Stimulated activated naive CD8-positive, alpha-beta T cell treated with anti-CD3 and anti-CD28 coated beads, Interleukin-15, Interleukin-2, amounts not matched to agents 100 ng/mL and 50 ng/mL, for 24 hours (primary cell): ENCODE data around the gene AURKA.
A peak's percentile ranks its signal among the peaks of the same experiment; 100 is the strongest.

Source experiments
- H3K27ac Mint-ChIP-seq: one replicate; pipeline ENCODE4 v1.8.0; 2021; ENCODE audit warnings: mild to moderate bottlenecking, mixed read lengths
- H3K27me3 Mint-ChIP-seq: one replicate; pipeline ENCODE4 v1.8.0; 2021; ENCODE audit warnings: mixed read lengths
- H3K36me3 Mint-ChIP-seq: one replicate; pipeline ENCODE4 v1.8.0; 2021; ENCODE audit warnings: low read depth, mixed read lengths
- H3K4me1 Mint-ChIP-seq: one replicate; pipeline ENCODE4 v1.8.0; 2021; ENCODE audit warnings: low read depth, mixed read lengths
- H3K4me3 Mint-ChIP-seq: one replicate; pipeline ENCODE4 v1.8.0; 2021; ENCODE audit warnings: mild to moderate bottlenecking, mixed read lengths
- H3K9me3 Mint-ChIP-seq: one replicate; pipeline ENCODE4 v1.8.0; 2021; ENCODE audit warnings: mixed read lengths

The AURKA gene

GRCh38 chr20:56362833-56363413 is 29.1 kb downstream of the AURKA start:
- Mint-ChIP-seq H3K27me3 (no peaks in the 10 kb centered on the region), H3K4me1 (peaks cover 20% of the 10 kb centered on the region), H3K36me3 (peaks cover 13% of the 10 kb centered on the region), H3K9me3 (no peaks in the 10 kb centered on the region), H3K27ac (no peak overlapping the region), H3K4me3 (no peak overlapping the region)

- H3K9me3 Mint-ChIP-seq, result no peaks in the 10 kb centered on the region
- H3K27ac Mint-ChIP-seq, result no peak overlapping the region
- H3K27me3 Mint-ChIP-seq, result no peaks in the 10 kb centered on the region
- no peak overlapping the region for H3K4me3 Mint-ChIP-seq
- peaks cover 10% of the 10 kb centered on the region for H3K36me3 Mint-ChIP-seq
- H3K4me1 Mint-ChIP-seq, result peaks cover 23% of the 10 kb centered on the region
Measured at GRCh38 chr20:56361900-56362299, 30.1 kb downstream of the AURKA start.

- no peaks in the 10 kb centered on the region for H3K9me3 Mint-ChIP-seq
- no peak overlapping the region for H3K27ac Mint-ChIP-seq
- peaks cover 6% of the 10 kb centered on the region for H3K36me3 Mint-ChIP-seq
- H3K4me1 Mint-ChIP-seq, result peaks cover 23% of the 10 kb centered on the region
- H3K4me3 Mint-ChIP-seq, result peak overlapping the region; percentile 84
- H3K27me3 Mint-ChIP-seq, result no peaks in the 10 kb centered on the region
Measured at GRCh38 chr20:56360908-56361205, 31.2 kb downstream of the AURKA start.

- Mint-ChIP-seq H3K4me3 (peak overlapping the region; percentile 84), H3K27me3 (no peaks in the 10 kb centered on the region), H3K9me3 (no peaks in the 10 kb centered on the region), H3K36me3 (peaks cover 5% of the 10 kb centered on the region), H3K27ac (peak overlapping the region; percentile 55), H3K4me1 (peaks cover 23% of the 10 kb centered on the region)
Measured at GRCh38 chr20:56360133-56360907, 31.7 kb downstream of the AURKA start.

- Mint-ChIP-seq H3K27ac (peak overlapping the region; percentile 58), H3K4me3 (peak overlapping the region; percentile 84), H3K27me3 (no peaks in the 10 kb centered on the region), H3K4me1 (peaks cover 23% of the 10 kb centered on the region), H3K36me3 (no peaks in the 10 kb centered on the region), H3K9me3 (no peaks in the 10 kb centered on the region)
Measured at GRCh38 chr20:56359212-56360132, 32.5 kb downstream of the AURKA start.

- H3K36me3 Mint-ChIP-seq, result no peaks in the 10 kb centered on the region
- peak within 1 kb of the TSS; percentile 84 for H3K4me3 Mint-ChIP-seq
Measured at GRCh38 chr20:56358600-56359211, 33.3 kb downstream of the AURKA start, which contains the start of gene FAM210B. FAM210B (plus strand) TSS chr20:56358974; CDS start chr20:56359006, 32 bp downstream.

GRCh38 chr20:56358070-56358469 is 33.9 kb downstream of the AURKA start:
- H3K27ac Mint-ChIP-seq, result no peak overlapping the region
- H3K4me1 Mint-ChIP-seq, result peaks cover 23% of the 10 kb centered on the region
- H3K36me3 Mint-ChIP-seq, result no peaks in the 10 kb centered on the region
- no peaks in the 10 kb centered on the region for H3K27me3 Mint-ChIP-seq
- H3K4me3 Mint-ChIP-seq, result peak overlapping the region; percentile 69
- no peaks in the 10 kb centered on the region for H3K9me3 Mint-ChIP-seq

More at GRCh38 chr20:56358600-56359211, 33.3 kb downstream of the AURKA start, which contains the start of gene FAM210B:
- Mint-ChIP-seq H3K27me3 (no peaks in the 10 kb centered on the region), H3K4me1 (peaks cover 23% of the 10 kb centered on the region), H3K27ac (peak within 1 kb of the TSS; percentile 58), H3K9me3 (no peaks in the 10 kb centered on the region)

GRCh38 chr20:56353356-56353755 is 38.7 kb downstream of the AURKA start:
- Mint-ChIP-seq H3K4me3 (no peak overlapping the region), H3K27me3 (peaks cover 17% of the 10 kb centered on the region)

GRCh38 chr20:56352345-56353055 is 39.5 kb downstream of the AURKA start:
- H3K9me3 Mint-ChIP-seq, result no peaks in the 10 kb centered on the region
- H3K36me3 Mint-ChIP-seq, result no peaks in the 10 kb centered on the region
- H3K27me3 Mint-ChIP-seq, result peaks cover 26% of the 10 kb centered on the region
- no peaks in the 10 kb centered on the region for H3K4me1 Mint-ChIP-seq
- H3K27ac Mint-ChIP-seq, result no peak overlapping the region
- H3K4me3 Mint-ChIP-seq, result no peak overlapping the region

More at GRCh38 chr20:56353356-56353755, 38.7 kb downstream of the AURKA start:
- no peaks in the 10 kb centered on the region for H3K9me3 Mint-ChIP-seq
- H3K4me1 Mint-ChIP-seq, result peaks cover 7% of the 10 kb centered on the region
- no peak overlapping the region for H3K27ac Mint-ChIP-seq
- H3K36me3 Mint-ChIP-seq, result no peaks in the 10 kb centered on the region

- H3K36me3 Mint-ChIP-seq, result no peaks in the 10 kb centered on the region
- peaks cover 33% of the 10 kb centered on the region for H3K27me3 Mint-ChIP-seq
- no peak overlapping the region for H3K27ac Mint-ChIP-seq
- H3K4me1 Mint-ChIP-seq, result no peaks in the 10 kb centered on the region
- H3K4me3 Mint-ChIP-seq, result no peak overlapping the region
- no peaks in the 10 kb centered on the region for H3K9me3 Mint-ChIP-seq
Measured at GRCh38 chr20:56350842-56351241, 41.2 kb downstream of the AURKA start.

GRCh38 chr20:56348746-56349145 is 43.3 kb downstream of the AURKA start:
- no peaks in the 10 kb centered on the region for H3K36me3 Mint-ChIP-seq
- no peak overlapping the region for H3K4me3 Mint-ChIP-seq
- H3K4me1 Mint-ChIP-seq, result no peaks in the 10 kb centered on the region
- H3K9me3 Mint-ChIP-seq, result no peaks in the 10 kb centered on the region
- H3K27me3 Mint-ChIP-seq, result peaks cover 50% of the 10 kb centered on the region
- no peak overlapping the region for H3K27ac Mint-ChIP-seq

- Mint-ChIP-seq H3K9me3 (no peaks in the 10 kb centered on the region), H3K27me3 (peaks cover 54% of the 10 kb centered on the region), H3K36me3 (no peaks in the 10 kb centered on the region), H3K4me1 (no peaks in the 10 kb centered on the region), H3K4me3 (no peak overlapping the region), H3K27ac (no peak overlapping the region)
Measured at GRCh38 chr20:56348305-56348693, 43.7 kb downstream of the AURKA start.

GRCh38 chr20:56347628-56348304 is 44.2 kb downstream of the AURKA start:
- no peaks in the 10 kb centered on the region for H3K36me3 Mint-ChIP-seq
- no peaks in the 10 kb centered on the region for H3K9me3 Mint-ChIP-seq
- H3K27ac Mint-ChIP-seq, result no peak overlapping the region
- H3K4me3 Mint-ChIP-seq, result no peak overlapping the region
- H3K4me1 Mint-ChIP-seq, result no peaks in the 10 kb centered on the region
- peaks cover 59% of the 10 kb centered on the region for H3K27me3 Mint-ChIP-seq

- Mint-ChIP-seq H3K36me3 (no peaks in the 10 kb centered on the region), H3K4me1 (no peaks in the 10 kb centered on the region), H3K9me3 (no peaks in the 10 kb centered on the region), H3K4me3 (no peak overlapping the region), H3K27ac (no peak overlapping the region), H3K27me3 (peaks cover 71% of the 10 kb centered on the region)
Measured at GRCh38 chr20:56345911-56346310, 46.1 kb downstream of the AURKA start.
